OCI-M2 (cell line): ENCODE results near the gene RELT.

Experiments
- DNase-seq: peaks from one replicate; lab custom pipeline; 2025; ENCODE audit not compliant: unreplicated experiment; lab: John Stamatoyannopoulos, UW

The RELT gene

DNA sequence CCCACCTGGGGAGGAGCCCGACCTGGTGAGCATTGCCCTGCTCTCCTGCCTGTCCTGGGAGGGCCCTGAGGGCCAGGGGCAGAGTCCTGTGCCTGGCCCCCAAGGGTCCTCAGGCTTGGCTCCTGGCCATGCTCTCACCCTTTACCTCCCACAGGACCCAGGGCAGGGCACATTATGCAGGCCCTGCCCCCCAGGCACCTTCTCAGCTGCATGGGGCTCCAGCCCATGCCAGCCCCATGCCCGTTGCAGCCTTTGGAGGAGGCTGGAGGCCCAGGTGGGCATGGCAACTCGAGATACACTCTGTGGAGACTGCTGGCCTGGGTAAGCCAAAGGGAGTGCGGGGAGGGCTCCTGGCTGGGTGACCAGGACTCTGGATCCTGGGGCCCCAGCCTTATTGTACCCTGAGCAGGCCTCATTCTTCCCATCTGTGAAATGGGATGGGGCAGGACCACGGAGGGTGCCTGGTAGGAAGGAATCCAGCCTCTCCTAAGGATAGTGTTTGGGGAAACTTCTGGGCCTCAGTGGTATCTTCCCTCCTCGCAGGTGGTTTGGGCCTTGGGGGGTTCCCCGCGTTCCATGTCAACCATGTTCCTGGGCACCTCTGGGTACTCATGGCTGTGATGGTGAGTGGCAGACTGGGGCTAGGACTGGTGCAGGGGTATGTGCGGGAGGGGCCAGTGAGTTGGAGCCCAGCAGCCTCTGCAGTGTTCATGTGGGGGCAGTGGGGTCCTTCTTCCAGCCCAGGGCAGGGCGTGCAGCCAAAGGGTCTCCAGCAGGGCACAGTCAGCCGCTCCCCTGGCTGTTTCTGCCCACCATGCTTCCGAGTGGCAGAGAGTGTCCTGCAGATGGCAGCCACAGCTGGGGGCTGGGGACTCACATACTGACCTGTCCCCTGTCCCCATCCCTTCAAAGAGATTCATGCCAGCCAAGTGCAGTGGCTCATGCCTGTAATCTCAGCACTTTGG lies 14.7 kb downstream of the RELT start:
- no peak for DNase-seq

DNA sequence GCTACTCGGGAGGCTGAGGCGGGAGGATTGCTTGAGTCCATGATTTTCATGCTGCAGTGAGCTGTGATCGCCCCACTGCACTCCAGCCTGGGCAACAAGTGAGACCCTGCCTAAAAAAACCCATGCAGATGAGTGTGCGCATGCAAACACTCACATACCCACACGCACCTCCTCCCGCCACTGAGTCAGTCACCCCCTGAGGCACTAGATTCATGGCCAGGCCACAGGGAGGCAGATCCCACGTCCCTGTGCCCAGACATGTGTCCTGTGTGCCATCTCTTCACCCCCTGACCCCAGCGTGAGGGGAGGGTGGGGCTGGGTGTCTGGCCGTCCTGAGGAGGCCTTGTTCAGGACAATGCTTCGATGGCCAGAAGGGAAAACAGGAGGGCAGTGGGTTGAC lies 15.5 kb downstream of the RELT start:
- DNase-seq, result no peak

DNA sequence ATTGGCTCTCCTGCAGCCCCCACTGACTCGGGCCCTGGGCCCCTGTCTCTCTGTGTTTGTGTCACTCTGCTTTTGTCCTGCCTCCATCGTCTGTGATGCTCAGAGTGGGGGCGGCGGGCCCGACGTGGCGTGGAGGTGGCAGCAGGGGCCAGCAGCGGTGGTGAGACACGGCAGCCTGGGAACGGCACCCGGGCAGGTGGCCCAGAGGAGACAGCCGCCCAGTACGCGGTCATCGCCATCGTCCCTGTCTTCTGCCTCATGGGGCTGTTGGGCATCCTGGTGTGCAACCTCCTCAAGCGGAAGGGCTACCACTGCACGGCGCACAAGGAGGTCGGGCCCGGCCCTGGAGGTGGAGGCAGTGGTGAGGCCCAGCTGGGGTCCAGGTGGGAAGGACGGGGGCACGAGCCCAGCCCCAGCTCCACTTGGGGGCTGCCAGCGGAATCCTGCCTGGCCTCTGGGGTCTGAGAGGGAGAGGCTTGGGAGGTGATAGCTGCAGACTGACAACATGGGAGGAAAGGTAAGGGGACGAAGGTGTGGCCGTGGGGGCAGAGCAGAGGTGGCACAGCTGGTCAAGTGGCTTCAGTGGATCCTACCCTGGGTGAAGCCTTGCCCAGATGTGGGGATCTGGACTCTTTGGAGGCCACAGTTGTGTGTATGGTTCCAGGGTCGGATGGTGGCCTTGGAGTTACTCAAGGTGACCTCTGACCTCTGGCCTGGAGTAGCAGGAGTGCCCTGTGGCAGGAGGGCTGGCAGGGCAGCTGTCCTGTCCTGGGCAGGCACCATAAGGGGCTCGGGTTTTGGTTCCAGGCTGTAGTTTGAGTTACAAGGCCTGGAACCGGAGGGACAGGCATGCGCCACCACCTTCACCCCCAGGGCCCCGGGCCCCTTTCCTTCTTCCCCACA lies 16.2 kb downstream of the RELT start:
- no peak for DNase-seq

DNA sequence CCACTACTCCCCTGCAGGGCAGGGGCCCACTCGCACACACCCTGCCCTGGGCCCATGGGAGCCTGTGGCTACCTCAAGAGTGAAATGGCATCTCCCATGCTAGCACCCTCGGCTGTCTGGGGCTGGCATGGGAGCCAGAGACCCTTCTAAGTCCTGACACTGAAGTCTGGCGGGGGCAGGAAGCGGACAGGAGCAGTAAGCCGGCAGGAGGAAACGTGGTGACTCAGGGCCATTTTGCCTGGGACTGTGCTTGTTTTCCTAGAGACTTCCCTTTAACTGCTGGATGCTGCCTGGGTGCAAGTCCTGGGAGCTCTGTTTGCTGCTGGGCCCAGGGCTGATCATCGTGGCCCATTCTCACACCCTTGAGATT lies 16.8 kb downstream of the RELT start:
- no peak for DNase-seq

DNA sequence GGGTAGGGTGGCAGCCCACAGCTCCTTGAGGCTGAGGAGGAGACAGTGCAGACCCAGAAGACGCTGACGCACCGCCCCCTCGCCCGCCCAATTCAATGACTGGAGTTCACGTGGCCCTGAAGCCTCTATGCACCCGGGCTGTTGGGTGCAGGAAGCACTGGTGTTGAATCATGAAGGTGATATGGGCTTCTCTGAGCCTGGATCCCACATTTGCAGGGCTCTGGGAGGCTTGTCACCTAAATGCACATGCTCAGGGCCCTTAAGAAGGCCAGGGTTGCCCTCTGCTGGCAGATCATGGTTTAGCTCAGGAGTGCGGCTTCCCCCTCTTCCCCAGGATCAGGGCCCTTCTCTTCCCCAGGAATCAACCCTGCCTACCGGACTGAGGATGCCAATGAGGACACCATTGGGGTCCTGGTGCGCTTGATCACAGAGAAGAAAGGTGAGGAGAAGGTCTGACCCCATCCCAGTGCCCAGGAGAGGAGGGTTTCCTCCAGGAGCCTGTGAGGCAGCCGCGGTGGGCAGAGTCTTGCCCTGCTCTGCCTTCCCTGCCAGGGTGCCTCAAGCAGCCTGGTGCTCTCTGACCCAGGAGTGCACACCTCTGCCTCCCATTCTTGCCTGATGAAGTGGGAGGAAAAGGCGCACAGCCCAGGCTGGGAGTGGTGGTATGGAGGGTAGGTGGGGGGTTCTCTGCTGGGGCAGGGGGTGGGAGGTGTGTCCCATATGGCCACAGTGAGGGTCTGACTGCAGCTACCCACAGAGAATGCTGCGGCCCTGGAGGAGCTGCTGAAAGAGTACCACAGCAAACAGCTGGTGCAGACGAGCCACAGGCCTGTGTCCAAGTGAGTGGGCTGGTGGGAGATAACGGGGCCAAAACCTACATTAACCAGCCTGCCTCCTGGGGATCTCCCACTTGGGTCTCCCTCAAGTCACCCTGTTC lies 17.5 kb downstream of the RELT start:
- no peak for DNase-seq

DNA sequence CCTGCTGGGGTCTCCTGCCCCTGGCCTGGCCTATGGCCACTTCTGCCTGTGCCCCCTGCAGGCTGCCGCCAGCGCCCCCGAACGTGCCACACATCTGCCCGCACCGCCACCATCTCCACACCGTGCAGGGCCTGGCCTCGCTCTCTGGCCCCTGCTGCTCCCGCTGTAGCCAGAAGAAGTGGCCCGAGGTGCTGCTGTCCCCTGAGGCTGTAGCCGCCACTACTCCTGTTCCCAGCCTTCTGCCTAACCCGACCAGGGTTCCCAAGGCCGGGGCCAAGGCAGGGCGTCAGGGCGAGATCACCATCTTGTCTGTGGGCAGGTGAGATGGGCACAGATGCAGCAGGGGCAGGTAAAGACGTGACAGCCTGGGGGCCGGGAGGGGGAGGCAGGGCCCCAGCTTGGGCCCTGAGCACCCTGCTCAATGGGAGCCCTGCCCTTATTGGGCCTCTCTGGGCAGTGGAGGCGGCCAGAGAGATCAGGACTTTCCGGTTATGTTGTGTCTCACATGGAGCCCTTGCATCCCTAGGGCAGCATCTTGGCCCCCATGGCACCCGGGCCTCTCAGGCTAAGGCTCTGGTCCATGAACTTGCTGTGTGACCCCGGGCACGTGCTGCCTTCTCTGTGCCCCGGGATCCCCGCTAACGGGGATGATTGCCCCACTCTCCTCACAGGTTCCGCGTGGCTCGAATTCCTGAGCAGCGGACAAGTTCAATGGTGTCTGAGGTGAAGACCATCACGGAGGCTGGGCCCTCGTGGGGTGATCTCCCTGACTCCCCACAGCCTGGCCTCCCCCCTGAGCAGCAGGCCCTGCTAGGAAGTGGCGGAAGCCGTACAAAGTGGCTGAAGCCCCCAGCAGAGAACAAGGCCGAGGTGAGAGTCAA lies 18.5 kb downstream of the RELT start:
- DNase-seq, result no peak

DNA sequence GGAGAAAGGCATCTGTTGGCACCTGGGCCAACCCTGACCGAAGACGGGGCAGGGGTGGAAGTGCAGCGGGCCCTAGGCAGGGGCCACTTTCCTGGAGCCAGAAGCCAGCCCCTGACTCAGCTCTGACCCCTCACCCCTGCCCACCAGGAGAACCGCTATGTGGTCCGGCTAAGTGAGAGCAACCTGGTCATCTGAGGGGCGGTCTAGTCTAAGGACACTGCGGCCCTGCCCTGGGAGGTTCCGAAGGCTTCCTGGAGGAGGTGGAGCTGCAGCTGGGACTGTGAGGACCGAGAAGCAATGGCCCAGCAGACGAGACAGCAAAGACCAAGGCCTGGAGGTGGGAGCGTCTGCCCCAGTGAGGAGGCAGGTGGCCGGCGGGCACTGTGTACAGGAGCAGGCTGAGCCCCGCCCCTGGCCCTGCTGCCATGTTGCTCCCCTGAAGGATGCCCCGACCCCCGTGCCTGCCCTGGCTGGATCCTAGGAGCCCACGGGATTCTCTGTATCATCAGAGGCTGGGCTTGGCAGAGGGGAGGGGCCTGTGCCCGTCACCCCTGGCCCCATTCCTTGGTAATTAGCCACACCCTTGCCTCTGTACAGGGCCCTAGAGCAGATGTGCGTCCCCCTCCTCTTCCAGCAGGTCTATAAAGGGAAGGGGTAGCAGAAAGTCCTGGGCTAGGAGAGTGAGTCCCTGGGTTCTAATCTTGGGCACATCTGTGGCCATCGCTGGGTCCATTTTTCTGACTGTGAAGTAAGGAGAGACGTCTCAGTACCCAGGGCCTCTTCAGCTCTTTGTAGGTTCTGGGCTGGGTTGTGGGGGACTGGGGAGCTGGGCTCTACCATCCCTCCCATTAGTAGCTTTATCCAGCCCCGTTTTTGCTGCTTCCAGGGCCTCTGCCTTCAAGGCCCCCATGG lies 19.4 kb downstream of the RELT start:
- DNase-seq, result no peak

DNA sequence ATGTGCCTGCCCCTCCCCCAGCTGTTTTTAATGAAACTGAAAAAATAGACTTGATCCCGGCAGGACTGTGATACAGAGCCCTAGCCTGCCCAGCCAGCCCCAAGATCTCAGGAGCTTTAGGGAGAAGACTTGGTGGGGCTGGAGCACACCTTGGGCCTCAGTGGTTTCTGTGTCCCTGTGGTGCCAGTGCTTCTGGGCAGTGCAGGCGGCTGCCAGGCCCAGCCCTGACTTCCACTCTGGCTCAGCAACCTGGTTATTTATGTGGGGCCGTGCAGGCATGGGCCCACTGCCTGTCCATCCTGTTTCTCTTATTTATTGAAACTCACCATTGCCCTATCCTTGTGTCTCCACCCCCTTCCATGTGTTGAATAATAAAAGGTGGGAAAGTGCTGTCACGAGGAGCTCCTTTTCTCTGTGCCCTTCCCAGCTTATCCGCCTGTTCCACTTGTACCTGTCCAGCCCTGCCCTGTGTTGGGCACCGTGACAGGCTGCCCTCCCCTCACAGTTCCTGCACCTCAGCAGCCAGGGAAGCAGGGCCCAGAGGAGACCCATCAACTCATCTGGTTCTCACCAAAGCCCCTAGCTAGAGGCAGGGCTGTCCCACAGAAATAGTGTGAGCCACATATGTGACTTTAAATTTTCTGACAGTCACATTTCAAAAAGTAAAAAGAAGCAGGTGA lies 20.2 kb downstream of the RELT start:
- no peak for DNase-seq

DNA sequence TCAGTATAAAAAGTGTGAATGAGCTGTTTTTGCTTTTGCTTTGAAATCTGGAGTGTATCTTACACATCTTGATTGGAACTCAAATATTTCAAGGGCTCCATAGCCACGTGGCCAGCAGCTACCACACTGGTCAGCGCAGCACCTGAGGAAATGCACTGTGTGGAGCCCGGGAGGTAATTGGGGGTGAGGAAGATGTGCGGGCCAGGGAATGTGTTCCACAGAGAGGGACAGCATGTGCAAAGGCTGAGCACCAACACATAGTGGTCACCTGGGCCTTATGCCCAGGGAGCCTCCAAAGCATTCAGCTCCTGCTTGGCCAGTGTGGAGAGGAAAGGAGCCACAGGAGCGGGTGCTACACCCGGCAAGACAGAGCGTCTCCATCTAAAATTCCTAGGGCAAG lies 20.8 kb downstream of the RELT start:
- no peak for DNase-seq

DNA sequence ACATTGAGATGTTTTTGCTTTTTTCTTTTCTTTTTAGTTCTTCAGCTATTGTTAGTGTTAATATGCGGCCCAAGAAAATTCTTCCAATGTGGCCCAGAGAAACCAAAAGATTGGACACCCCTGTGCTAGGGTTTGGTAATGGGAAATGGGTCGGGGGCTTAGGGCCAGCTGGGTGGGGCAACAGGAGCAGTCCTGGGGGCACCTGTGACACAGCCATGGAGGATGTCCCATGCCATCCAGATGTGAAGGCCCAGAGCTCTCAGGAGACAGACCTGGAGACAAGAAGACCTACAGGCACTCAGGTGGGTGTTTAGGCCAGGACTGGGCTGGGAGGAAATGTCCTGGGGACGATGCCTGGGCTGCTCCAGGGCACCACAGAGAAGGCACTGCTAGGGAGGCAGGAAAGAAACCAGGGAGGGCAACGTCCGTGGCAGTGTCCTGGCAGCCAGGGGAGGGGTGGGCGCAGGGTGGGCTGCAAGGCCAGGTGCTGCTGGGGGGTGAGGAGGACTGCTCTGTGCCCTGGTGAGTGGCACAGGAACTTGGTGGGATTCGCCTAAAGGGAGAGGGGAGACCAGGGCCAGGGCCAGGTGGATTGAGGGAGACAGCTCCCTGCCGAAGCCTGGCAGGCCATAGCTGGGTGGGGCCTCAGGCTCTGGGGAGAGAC lies 21.4 kb downstream of the RELT start:
- DNase-seq, result no peak

DNA sequence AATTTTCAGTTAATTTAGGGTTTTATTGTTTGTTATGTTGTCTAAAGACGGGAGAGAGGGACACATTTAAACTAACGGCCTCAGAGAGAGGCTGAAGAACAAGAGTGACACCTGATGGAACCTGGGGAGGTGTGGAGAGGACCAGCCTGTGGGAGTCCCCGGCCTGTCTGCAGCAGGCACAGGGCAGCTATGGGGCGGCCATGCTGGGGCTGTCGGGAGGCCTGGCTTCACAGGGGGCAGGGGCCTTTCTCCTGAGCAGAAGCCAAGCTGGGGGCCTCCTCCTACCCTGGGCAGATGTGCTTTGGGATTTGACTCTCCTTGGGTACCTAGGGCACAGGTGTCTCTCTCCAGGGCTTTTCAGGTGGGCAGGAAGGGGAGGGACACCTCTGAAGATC lies 21.9 kb downstream of the RELT start:
- DNase-seq, result no peak

DNA sequence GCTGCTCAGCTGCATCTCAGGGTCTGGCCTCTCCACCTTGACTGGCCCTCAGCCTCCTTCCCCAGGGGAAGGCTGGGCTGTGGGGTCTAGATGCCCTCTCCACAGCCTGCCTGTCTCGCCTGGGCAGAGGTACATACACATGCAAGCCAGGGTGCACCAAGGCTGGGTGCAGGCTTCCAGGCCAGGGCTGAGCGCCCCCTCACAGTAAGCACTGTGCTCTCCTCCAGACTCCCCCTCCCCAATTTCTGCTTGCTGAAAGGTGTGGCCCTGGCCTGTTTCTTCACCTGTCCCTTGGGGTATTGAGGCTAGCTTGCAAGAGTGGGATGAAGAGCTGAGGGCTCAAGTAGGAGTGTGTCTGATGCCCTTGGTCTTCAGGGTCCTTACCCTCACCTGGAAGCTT lies 22.5 kb downstream of the RELT start:
- DNase-seq, result no peak

DNA sequence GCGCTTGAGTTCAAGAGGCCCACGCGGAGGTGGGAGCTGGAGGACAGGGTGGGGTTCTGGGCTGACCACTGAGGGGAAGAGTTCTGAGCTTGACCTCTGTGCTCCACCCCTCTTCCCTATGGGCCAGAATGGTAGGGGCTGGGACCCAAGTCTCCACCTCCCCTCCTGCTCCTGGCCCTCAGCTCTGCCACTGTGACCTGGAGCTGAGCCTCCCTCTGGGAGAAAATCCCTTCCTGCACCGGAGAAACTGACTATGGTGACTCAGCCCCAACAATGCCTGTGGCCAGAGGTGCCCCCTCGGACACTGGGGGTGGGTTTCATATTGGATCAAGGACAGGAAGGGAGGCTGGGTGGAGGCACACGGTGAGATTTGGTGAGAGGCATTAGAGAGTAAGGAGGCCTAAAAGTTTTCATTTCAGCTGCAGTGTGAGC lies 23.0 kb downstream of the RELT start:
- DNase-seq, result no peak

DNA sequence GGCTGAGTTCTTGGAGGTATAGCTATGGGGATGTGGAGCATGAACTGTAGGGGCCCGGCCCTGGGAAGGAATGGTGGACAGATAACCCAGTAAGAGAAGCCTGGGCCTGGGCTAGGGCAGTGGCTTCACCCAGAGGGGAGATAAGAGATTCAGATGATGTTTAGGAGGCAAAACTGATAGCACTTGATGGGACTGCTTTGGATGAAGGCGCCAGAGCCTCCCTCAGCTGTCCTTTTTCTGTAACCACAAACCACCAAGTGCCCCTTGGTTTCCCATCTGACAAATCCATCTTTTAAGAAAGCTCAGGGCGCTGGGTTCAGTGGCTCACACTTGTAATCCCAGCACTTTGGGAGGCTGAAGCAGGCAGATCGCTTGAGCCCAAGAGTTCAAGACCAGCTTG lies 23.4 kb downstream of the RELT start:
- no peak for DNase-seq

DNA sequence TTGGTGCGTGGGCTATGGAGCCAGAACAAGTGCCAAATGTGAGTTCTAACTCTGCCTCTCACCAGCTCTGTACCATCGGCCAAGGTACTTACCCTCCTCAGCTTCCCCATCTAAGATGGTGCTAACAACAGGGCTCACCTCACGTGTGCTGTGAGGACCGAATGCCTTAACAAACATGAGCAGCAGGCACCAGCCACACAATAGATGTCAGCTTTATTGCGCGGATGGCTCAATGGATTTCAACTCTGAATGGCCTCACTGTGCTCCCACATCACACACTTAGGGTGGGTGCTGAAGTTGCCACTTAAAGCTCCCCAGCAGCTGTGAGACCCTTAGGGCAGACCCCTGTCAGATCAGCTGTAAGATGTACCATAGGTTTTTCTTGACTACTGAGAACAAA lies 24.1 kb downstream of the RELT start:
- no peak for DNase-seq

DNA sequence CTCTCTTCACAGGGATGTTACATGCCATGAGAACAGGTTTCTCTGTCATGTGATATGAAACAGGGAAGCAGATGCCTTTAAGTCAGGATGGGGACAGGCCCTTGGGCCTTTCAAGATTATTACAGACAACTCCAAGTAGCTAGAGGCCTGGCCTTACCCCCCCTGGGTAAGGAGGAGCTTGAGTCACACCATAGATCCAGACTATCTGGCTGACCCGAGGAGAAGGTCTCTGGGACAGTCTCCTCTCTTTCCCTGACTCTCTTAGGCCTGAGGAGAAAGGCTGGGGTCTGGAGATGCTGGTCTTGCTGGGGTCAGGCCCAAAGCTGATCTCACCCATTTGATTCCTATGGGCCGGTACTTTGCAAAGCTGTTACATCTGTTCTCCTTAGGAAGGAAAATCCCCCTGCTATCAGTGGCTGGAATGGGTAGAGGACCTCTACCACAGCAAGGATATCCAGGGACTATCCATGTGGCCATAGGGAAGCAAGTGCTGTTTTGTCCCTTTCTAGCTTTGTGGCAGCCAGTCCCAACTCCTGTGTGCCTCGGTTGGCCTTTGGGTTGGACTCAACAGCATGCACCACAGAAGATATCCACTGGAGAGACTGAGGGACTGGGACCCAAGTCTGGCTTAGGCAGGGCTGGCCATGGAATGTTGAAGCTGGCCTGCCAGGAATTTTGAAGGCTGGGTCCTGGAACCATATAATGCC lies 25.2 kb downstream of the RELT start:
- no peak for DNase-seq
